DND-41 (cell line): Measurements from ENCODE around the gene CDT1.
"Not testable (repeated sequence)": the region's sequence is repeated elsewhere in the genome, so short reads cannot be mapped to it uniquely, and the experiment has no call there.

Experiments used
- ATAC-seq: fragments of 200-7000 bp; cut with Tn5 transposase; 3 replicates; pipeline ENCODE4 v1.9.1; 2021; ENCODE audit warnings: low read depth; ENCODE audit not compliant: insufficient read depth
- DNase-seq: peaks from one replicate; pipeline ENCODE4 v3.0.0-alpha.2; 2020
- H2AFZ ChIP-seq: 2 replicates; pipeline ENCODE4 v1.6.0; 2012; ENCODE audit warnings: low read depth, low read length
- H3K27ac ChIP-seq: 2 replicates; pipeline ENCODE4 v1.5.1; 2012; ENCODE audit warnings: low read length, inconsistent platforms
- H3K27me3 ChIP-seq: fragments of 200-600 bp; sonication (generic); 2 replicates; pipeline ENCODE4 v1.6.0; 2012; ENCODE audit warnings: low read length, mild to moderate bottlenecking, inconsistent platforms; ENCODE audit not compliant: insufficient read depth, poor library complexity
- H3K36me3 ChIP-seq: 2 replicates; pipeline ENCODE4 v1.5.1; 2012; ENCODE audit warnings: low read length, inconsistent platforms; ENCODE audit not compliant: insufficient read depth
- H3K4me1 ChIP-seq: 2 replicates; pipeline ENCODE4 v1.5.1; 2012; ENCODE audit warnings: mild to moderate bottlenecking, low read length; ENCODE audit not compliant: insufficient read depth
- H3K4me2 ChIP-seq: 2 replicates; pipeline ENCODE4 v1.6.0; 2012; ENCODE audit warnings: mild to moderate bottlenecking, moderate library complexity, low read length, inconsistent platforms; ENCODE audit not compliant: insufficient read depth
- H3K4me3 ChIP-seq, 2 experiments: fragments of 200-600 bp in 1 of 2; shearing (Covaris generic) in 1 of 2; 2 replicates each; pipeline ENCODE4 v1.5.1; 2012 to 2016; ENCODE audit warnings: inconsistent platforms in 2 of 2, low read length in 2 of 2, mild to moderate bottlenecking in 2 of 2, low read depth in 1 of 2, moderate library complexity in 1 of 2
- H3K79me2 ChIP-seq: 2 replicates; pipeline ENCODE4 v1.6.0; 2012; ENCODE audit warnings: low read length, inconsistent platforms; ENCODE audit not compliant: insufficient read depth
- H3K9ac ChIP-seq: 2 replicates; pipeline ENCODE4 v1.6.0; 2012; ENCODE audit warnings: low read depth, mild to moderate bottlenecking, inconsistent platforms, low read length, moderate library complexity
- H3K9me3 ChIP-seq: 2 replicates; pipeline ENCODE4 v1.5.1; 2012; ENCODE audit warnings: low read length, moderate library complexity, mild to moderate bottlenecking, inconsistent platforms; ENCODE audit not compliant: insufficient read depth, severe bottlenecking
- H4K20me1 ChIP-seq: 2 replicates; pipeline ENCODE4 v1.6.0; 2012; ENCODE audit warnings: low read length; ENCODE audit not compliant: insufficient read depth
- CTCF ChIP-seq: IDR thresholded peaks from 2 replicates; pipeline ENCODE4 v1.5.1; 2012; ENCODE audit warnings: borderline replicate concordance, low read length, moderate library complexity, mild to moderate bottlenecking; ENCODE audit not compliant: poor library complexity, severe bottlenecking; ENCODE audit errors: extremely low read depth
- EZH2 ChIP-seq: IDR thresholded peaks from 3 replicates; pipeline ENCODE4 v1.6.1; 2012; ENCODE audit warnings: borderline replicate concordance, low read depth, mild to moderate bottlenecking, moderate library complexity, low read length, inconsistent platforms; ENCODE audit not compliant: severe bottlenecking

CDT1 gene

GRCh38 chr16:88820385-88821025 lies 16.9 kb downstream of the CDT1 start:
- no peak overlapping the region for H3K4me3 ChIP-seq
- ATAC-seq (no peak), DNase-seq (no peak)
- TF ChIP-seq EZH2 (no peak), CTCF (no peak)
- no peak overlapping the region for H3K27ac ChIP-seq
- H3K36me3 ChIP-seq = peaks cover 10% of the 10 kb centered on the region
- no peak overlapping the region for H2AFZ ChIP-seq
- H3K4me1 ChIP-seq = no peaks in the 10 kb centered on the region
- no peak overlapping the region for H3K4me2 ChIP-seq
- H3K9me3 ChIP-seq = no peaks in the 10 kb centered on the region
- no peak overlapping the region for H3K9ac ChIP-seq
- H3K27me3 ChIP-seq = no peaks in the 10 kb centered on the region
- peaks cover 6% of the 10 kb centered on the region for H4K20me1 ChIP-seq
- H3K79me2 ChIP-seq = no peaks in the 10 kb centered on the region

GRCh38 chr16:88821168-88821850 lies 17.7 kb downstream of the CDT1 start:
- ATAC-seq (no peak), DNase-seq (no peak)
- no peak overlapping the region for H3K27ac ChIP-seq
- no peak overlapping the region for H2AFZ ChIP-seq
- no peaks in the 10 kb centered on the region; the same call in none of the 2 replicates for H4K20me1 ChIP-seq
- no peak overlapping the region for H3K4me2 ChIP-seq
- no peaks in the 10 kb centered on the region for H3K79me2 ChIP-seq
- TF ChIP-seq EZH2 (no peak), CTCF (no peak)
- no peak overlapping the region for H3K9ac ChIP-seq
- no peaks in the 10 kb centered on the region for H3K4me1 ChIP-seq
- H3K4me3 ChIP-seq = no peak overlapping the region
- no peaks in the 10 kb centered on the region for H3K9me3 ChIP-seq
- H3K27me3 ChIP-seq = no peaks in the 10 kb centered on the region
- peaks cover 10% of the 10 kb centered on the region for H3K36me3 ChIP-seq

GRCh38 chr16:88822281-88823040 lies 18.9 kb downstream of the CDT1 start:
- Histone ChIP-seq H3K4me1 (no peaks in the 10 kb centered on the region), H3K27ac (no peak overlapping the region), H3K9me3 (no peaks in the 10 kb centered on the region), H4K20me1 (no peaks in the 10 kb centered on the region; the same call in 1 of the 2 replicates), H3K27me3 (no peaks in the 10 kb centered on the region), H3K4me3 (no peak overlapping the region), H3K9ac (no peak overlapping the region), H3K79me2 (no peaks in the 10 kb centered on the region), H3K4me2 (no peak overlapping the region), H2AFZ (no peak overlapping the region), H3K36me3 (peaks cover 10% of the 10 kb centered on the region)
- DNase-seq (no peak), ATAC-seq (no peak)
- TF ChIP-seq EZH2 (no peak), CTCF (no peak)

- H3K27ac ChIP-seq, ATAC-seq, H3K4me2 ChIP-seq, H3K4me1 ChIP-seq, DNase-seq, H3K9me3 ChIP-seq, H2AFZ ChIP-seq, H3K36me3 ChIP-seq, H3K4me3 ChIP-seq, H3K79me2 ChIP-seq, H3K27me3 ChIP-seq, H3K9ac ChIP-seq, H4K20me1 ChIP-seq: not testable (repeated sequence)
Measured at GRCh38 chr16:88823646-88824045, 20.1 kb downstream of the CDT1 start.
